HepG2 (cell line): ENCODE measurements around the gene CPT1C. TPM values are rescaled to one million over a fixed set of nuclear protein-coding genes. Genes with fewer than 3 reads are reported as not detected.

Experiments used
- DPF2 ChIP-seq: sonication (generic); formaldehyde crosslinking; IDR thresholded peaks from 2 replicates; pipeline ENCODE4 v1.4.0; 2020; ENCODE audit warnings: mild to moderate bottlenecking, low read depth, missing genetic modification reagents, borderline replicate concordance
- HMGXB4 ChIP-seq, 2 experiments: sonication (generic) in 1 of 2; formaldehyde crosslinking in 1 of 2; IDR thresholded peaks; 2 replicates each; pipeline versions ENCODE4 v1.4.0 to v1.6.1; 2018 to 2020; ENCODE audit warnings: missing genetic modification reagents in 2 of 2, borderline replicate concordance in 1 of 2, low read depth in 1 of 2, mild to moderate bottlenecking in 1 of 2, missing biosample characterization in 1 of 2
- KAT7 ChIP-seq: IDR thresholded peaks from 2 replicates; pipeline ENCODE4 v1.6.1; 2018; ENCODE audit warnings: borderline replicate concordance, missing compliant biosample characterization
- NFKB2 ChIP-seq: sonication (generic); formaldehyde crosslinking; IDR thresholded peaks from 2 replicates; pipeline ENCODE4 v1.4.0; 2020; ENCODE audit warnings: missing genetic modification reagents, borderline replicate concordance
- RAD51 ChIP-seq: fragments of 450-650 bp; IDR thresholded peaks from 2 replicates; pipeline ENCODE4 v1.6.1; 2016; ENCODE audit warnings: borderline replicate concordance
- RBAK ChIP-seq: sonication (generic); formaldehyde crosslinking; IDR thresholded peaks from 2 replicates; pipeline ENCODE4 v1.5.1; 2020; ENCODE audit warnings: mild to moderate bottlenecking, missing genetic modification reagents
- RFXANK ChIP-seq: IDR thresholded peaks from 2 replicates; pipeline ENCODE4 v1.6.1; 2016
- SOX5 ChIP-seq: IDR thresholded peaks from 2 replicates; pipeline ENCODE4 v1.6.1; 2016; ENCODE audit warnings: borderline replicate concordance
- TBX2 ChIP-seq: sonication (generic); formaldehyde crosslinking; IDR thresholded peaks from 2 replicates; pipeline ENCODE4 v1.5.0; 2020; ENCODE audit warnings: missing genetic modification reagents, mild to moderate bottlenecking, borderline replicate concordance
- TEF ChIP-seq: sonication (generic); formaldehyde crosslinking; IDR thresholded peaks from 2 replicates; pipeline ENCODE4 v1.5.0; 2020; ENCODE audit warnings: missing genetic modification reagents
- TFDP2 ChIP-seq: sonication (generic); formaldehyde crosslinking; IDR thresholded peaks from 2 replicates; pipeline ENCODE4 v1.4.0; 2020; ENCODE audit warnings: missing genetic modification reagents
- ZFP36 ChIP-seq: fragments of 150-350 bp; IDR thresholded peaks from 2 replicates; pipeline ENCODE4 v1.6.1; 2018; ENCODE audit warnings: borderline replicate concordance, low read length, low read depth; ENCODE audit not compliant: partially characterized antibody
- ZFX ChIP-seq: sonication (generic); formaldehyde crosslinking; IDR thresholded peaks from 2 replicates; pipeline ENCODE4 v1.4.0; 2020; ENCODE audit warnings: mild to moderate bottlenecking, low read depth, missing genetic modification reagents, moderate library complexity
- ZNF354B ChIP-seq: sonication (generic); formaldehyde crosslinking; IDR thresholded peaks from 2 replicates; pipeline ENCODE4 v1.8.0; 2022; ENCODE audit warnings: mild to moderate bottlenecking, missing genetic modification reagents
- ZNF878 ChIP-seq: sonication (generic); formaldehyde crosslinking; IDR thresholded peaks from 2 replicates; pipeline ENCODE4 v1.8.1; 2023; ENCODE audit warnings: mild to moderate bottlenecking, missing genetic modification reagents, moderate library complexity
- polyA plus RNA-seq, 8 experiments: library from polyadenylated mRNA; depleted of rRNA in 3 of 8; stranded (reverse) in 7 of 8; unstranded in 1 of 8; fragments of >200 nt; fragmentation: Illumina TruSeq in 4 of 8; extraction: Trizol in 4 of 8; gene quantifications; 2 replicates each; pipeline versions ENCODE4 v1.2.1 to v1.2.3, GENCODE V29; 2011 to 2016; ENCODE audit warnings: low read depth in 4 of 8, missing spikeins in 1 of 8, mixed read lengths in 1 of 8; ENCODE audit not compliant: insufficient read depth in 1 of 8
- total RNA-seq, 5 experiments: library from RNA; depleted of rRNA; stranded (reverse); fragments of >200 nt; fragmentation: Illumina TruSeq; extraction: Trizol; gene quantifications; 2 replicates each; pipeline ENCODE4 v1.2.3, GENCODE V29; 2016; ENCODE audit warnings: low read depth in 1 of 5
- TF ChIP-seq, protein P1 (sequence below): sonication (generic); formaldehyde crosslinking; IDR thresholded peaks from 2 replicates; pipeline ENCODE4 v1.9.0; 2022; ENCODE audit warnings: missing genetic modification reagents, mild to moderate bottlenecking, borderline replicate concordance
- TF ChIP-seq, protein P2 (sequence below): IDR thresholded peaks from 2 replicates; pipeline ENCODE4 v1.6.1; 2016; ENCODE audit warnings: missing compliant biosample characterization, missing genetic modification reagents, borderline replicate concordance
- TF ChIP-seq, protein P3 (sequence below): sonication (generic); formaldehyde crosslinking; IDR thresholded peaks from 2 replicates; pipeline ENCODE4 v1.4.0; 2020; ENCODE audit warnings: missing genetic modification reagents

The CPT1C gene
- total and polyA plus RNA-seq, 2 of the 13 experiments (the other 11 are each of a cell fraction or from before 2014, with no cell fraction given): 0.18 TPM; not detected in 1

GRCh38 chr19:49677231-49677900 is 13.6 kb upstream of the CPT1C start, which contains the start of gene PRMT1 (continued):
- peak; percentile 87; the same call in 1 of the 2 replicates for TF ChIP-seq NFKB2
- no peak for TF ChIP-seq TEF (CRISPR knock-in tag)
- TF ChIP-seq, protein P1, sequence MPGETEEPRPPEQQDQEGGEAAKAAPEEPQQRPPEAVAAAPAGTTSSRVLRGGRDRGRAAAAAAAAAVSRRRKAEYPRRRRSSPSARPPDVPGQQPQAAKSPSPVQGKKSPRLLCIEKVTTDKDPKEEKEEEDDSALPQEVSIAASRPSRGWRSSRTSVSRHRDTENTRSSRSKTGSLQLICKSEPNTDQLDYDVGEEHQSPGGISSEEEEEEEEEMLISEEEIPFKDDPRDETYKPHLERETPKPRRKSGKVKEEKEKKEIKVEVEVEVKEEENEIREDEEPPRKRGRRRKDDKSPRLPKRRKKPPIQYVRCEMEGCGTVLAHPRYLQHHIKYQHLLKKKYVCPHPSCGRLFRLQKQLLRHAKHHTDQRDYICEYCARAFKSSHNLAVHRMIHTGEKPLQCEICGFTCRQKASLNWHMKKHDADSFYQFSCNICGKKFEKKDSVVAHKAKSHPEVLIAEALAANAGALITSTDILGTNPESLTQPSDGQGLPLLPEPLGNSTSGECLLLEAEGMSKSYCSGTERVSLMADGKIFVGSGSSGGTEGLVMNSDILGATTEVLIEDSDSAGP (CRISPR knock-in tag): no peak; the same call in 1 of the 2 replicates
- no peak for TF ChIP-seq ZFP36
- TF ChIP-seq, protein P2, sequence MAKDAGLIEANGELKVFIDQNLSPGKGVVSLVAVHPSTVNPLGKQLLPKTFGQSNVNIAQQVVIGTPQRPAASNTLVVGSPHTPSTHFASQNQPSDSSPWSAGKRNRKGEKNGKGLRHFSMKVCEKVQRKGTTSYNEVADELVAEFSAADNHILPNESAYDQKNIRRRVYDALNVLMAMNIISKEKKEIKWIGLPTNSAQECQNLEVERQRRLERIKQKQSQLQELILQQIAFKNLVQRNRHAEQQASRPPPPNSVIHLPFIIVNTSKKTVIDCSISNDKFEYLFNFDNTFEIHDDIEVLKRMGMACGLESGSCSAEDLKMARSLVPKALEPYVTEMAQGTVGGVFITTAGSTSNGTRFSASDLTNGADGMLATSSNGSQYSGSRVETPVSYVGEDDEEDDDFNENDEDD (CRISPR knock-in tag): peak; percentile 30; the same call in 1 of the 2 replicates
- no peak for TF ChIP-seq RBAK (CRISPR knock-in tag)
- no peak for TF ChIP-seq RAD51
- no peak for TF ChIP-seq SOX5
- TF ChIP-seq ZFX (CRISPR knock-in tag): peak; percentile 82
- no peak for TF ChIP-seq ZNF354B (CRISPR knock-in tag)
- peak; percentile 45; the same call in 1 of the 2 replicates for TF ChIP-seq TFDP2 (CRISPR knock-in tag)
- peak; percentile 88; the same call in 1 of the 2 replicates for TF ChIP-seq KAT7 (CRISPR knock-in tag)
- TF ChIP-seq DPF2 (CRISPR knock-in tag): no peak
- TF ChIP-seq TBX2 (CRISPR knock-in tag): peak; percentile 60; the same call in 1 of the 2 replicates
- no peak for TF ChIP-seq ZNF878 (CRISPR knock-in tag)
- peak; percentile 25; the same call in 1 of the 2 replicates for TF ChIP-seq RFXANK
- peak in 1 of 2 experiments; percentile 80 for TF ChIP-seq HMGXB4 (CRISPR knock-in tag; IDR thresholded peaks at IDR 0.05; ENCODE audit: borderline replicate concordance in 1 of 2, low read depth in 1 of 2)
- TF ChIP-seq, protein P3, sequence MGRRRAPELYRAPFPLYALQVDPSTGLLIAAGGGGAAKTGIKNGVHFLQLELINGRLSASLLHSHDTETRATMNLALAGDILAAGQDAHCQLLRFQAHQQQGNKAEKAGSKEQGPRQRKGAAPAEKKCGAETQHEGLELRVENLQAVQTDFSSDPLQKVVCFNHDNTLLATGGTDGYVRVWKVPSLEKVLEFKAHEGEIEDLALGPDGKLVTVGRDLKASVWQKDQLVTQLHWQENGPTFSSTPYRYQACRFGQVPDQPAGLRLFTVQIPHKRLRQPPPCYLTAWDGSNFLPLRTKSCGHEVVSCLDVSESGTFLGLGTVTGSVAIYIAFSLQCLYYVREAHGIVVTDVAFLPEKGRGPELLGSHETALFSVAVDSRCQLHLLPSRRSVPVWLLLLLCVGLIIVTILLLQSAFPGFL: no peak
